ENCODE measurements around the gene RNF26. TPM values are rescaled to one million over a fixed set of nuclear protein-coding genes. Genes with fewer than 3 reads are reported as not detected.

Gene RNF26
- total RNA-seq: 10 to 100 TPM; 10.2 to 15.1 (median 11.7) TPM

DNA sequence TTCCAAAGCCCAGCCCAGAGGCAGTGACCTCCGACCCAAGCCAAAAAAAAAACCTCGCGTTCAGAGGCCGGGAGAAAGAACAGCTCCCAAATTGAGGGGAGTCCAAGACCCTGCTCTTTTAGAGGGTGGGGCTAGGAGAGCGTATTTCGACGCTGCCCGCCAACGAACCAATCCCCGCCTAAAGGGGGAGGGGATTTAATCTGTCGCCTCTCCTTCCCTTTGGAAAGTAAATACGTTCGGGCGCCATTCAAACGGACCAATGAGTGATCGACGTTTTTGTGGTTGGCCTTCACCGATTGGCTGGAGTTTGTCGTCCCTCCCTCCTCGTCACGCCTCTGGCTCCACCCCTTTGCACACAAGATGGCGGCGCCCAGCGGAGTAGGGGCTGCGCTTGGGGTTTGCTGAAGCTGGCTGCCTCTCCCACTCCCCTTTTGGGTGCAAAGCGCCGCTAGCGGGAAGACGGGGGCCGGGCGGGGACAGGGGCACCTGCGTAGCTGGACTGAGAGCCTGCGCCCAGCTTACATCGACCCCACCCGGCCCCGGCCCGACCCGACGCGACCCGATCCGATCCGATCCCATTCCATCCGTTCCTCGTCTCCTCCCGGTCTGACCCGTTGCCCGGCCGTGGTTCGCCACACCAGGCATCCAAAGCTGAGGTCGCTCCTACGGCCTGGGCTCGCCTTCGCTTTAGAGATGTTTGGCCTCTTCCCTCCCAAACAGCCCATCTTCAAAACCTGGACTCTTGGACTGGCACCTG is at the start of gene RNF26:
RNF26 (plus strand) TSS at position 354 of the 757 bp plus-strand sequence. CDS start 596 bp downstream, outside the sequence.
- TF ChIP-seq, protein P1, sequence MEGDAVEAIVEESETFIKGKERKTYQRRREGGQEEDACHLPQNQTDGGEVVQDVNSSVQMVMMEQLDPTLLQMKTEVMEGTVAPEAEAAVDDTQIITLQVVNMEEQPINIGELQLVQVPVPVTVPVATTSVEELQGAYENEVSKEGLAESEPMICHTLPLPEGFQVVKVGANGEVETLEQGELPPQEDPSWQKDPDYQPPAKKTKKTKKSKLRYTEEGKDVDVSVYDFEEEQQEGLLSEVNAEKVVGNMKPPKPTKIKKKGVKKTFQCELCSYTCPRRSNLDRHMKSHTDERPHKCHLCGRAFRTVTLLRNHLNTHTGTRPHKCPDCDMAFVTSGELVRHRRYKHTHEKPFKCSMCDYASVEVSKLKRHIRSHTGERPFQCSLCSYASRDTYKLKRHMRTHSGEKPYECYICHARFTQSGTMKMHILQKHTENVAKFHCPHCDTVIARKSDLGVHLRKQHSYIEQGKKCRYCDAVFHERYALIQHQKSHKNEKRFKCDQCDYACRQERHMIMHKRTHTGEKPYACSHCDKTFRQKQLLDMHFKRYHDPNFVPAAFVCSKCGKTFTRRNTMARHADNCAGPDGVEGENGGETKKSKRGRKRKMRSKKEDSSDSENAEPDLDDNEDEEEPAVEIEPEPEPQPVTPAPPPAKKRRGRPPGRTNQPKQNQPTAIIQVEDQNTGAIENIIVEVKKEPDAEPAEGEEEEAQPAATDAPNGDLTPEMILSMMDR (IDR thresholded peaks at IDR 0.05; ENCODE audit: low read depth): no peak

DNA sequence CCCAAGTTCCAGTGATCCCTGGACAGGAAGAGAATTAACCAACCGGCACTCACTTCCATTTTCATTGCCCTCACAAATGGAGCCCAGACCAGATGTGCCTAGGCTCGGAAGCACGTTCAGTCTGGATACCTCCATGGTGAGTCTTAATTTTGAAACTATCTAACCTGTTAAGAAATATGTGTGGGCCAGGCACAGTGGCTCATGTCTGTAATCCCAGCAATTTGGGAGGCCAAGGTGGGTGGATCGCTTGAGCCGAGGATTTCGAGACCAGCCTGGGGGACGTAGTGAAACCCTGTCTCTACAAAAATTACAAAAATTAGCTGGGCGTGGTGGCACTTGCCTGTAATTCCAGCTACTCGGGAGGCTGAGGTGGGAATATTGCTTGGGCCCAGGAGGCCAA is 48.9 kb upstream of the RNF26 start:
- TF ChIP-seq, protein P1 (IDR thresholded peaks at IDR 0.05; ENCODE audit: low read depth): no peak

DNA sequence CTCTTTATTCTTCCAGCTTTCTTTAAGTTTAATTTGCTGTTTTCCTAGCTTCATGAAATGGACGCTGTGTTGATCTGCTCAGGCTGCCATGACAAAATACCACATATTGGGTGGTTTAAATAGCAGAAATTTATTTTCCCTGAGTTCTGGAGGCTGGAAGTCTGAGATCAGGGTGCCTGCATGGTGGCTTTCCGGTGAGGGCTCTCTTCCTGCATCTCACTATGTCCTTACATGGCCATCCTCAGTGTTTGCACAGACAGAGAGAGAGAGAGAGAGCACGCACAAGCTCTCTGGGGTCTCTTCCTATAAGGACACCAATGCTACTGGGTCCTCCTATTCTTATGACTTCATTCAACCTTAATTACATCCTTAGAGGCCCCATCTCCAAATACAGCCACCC is 46.1 kb upstream of the RNF26 start:
- TF ChIP-seq, protein P1 (IDR thresholded peaks at IDR 0.05; ENCODE audit: low read depth): no peak

DNA sequence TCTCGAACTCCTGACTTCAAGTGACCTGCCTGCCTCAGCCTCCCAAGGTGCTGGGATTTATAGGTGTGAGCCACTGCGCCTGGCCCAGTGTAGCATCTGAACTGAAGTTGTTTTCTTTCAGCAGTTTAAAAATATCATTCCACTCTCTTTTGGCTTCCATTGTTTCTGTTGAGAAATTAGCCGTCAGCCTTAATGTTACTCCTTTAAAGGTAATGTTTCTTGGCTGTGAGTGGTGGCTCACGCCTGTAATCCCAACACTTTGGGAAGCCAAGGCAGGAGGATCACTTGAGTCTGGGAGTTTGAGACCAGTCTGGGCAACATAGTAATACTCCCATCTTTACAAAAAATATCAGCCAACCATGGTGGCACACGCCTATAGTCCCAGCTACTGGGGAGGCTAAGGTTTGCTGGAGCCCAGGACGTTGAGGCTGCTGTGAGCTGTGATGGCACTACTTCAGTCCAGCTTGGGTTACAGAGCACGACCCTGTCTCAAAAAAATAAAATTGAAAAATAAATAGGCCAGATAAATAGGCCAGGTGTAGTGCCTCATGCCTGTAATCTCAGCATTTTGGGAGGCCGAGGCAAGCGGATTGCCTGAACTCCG is 43.3 kb upstream of the RNF26 start:
- TF ChIP-seq, protein P1 (IDR thresholded peaks at IDR 0.05; ENCODE audit: low read depth): no peak

DNA sequence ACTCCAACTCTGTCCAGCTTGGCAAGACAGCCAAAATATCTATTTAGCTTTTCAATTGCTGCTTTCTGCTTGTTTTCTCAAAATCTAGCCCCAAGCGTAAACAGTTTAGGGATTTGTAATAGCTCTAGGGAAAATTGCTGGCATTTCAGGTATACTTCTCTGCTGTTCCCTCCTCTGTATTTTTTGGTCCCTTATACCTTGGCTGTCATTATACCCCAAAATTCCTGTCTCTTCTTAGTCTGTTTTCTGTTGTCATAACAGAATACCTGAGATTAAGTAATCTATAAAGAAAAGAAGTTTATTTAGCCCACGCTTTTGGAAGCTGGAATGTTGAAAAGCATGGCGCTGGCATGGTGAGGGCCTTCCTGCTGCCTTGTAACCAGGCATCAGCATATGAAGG is 40.9 kb upstream of the RNF26 start:
- TF ChIP-seq, protein P1 (IDR thresholded peaks at IDR 0.05; ENCODE audit: low read depth): no peak

DNA sequence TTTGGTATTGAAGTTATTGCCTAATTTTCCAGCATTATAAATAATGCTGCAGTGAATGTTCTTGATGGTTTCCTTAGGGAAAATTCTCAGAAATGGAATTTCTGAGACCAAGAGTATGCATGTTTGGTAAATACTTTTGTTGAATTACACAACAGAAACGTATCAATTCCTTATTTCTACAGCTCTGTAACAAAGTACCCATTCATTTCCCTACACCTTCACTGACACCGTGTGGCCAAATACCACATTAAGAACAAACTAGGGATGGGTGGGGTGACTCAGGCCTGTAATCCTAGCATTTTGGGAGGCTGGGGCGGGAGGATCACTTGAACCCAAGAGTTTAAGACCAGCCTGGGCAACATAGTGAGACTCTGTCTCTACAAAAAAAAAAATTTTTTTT is 39.1 kb upstream of the RNF26 start:
- TF ChIP-seq, protein P1 (IDR thresholded peaks at IDR 0.05; ENCODE audit: low read depth): no peak

DNA sequence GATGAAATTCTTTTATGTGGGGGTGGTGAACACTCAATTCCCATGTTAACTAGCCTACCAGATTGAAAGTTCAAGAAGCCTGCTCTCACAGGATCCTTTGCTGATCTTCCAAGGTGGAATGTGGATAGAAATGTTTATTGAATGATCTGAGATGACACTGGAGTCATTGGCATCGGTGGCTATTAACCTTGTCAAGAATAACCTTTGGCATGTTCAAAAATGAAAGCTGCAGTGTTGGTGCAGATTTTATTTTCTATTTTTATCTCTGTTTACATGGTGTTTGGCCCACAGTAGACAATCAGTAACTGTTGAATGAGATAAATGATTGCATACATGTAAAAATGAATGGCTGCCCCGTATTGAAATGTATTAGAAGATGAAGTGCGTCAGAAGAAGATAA is 36.4 kb upstream of the RNF26 start:
- TF ChIP-seq, protein P1 (IDR thresholded peaks at IDR 0.05; ENCODE audit: low read depth): no peak
